CD4-positive, alpha-beta T cell (primary cell): ENCODE results near the gene GGNBP2. TPM values are rescaled to one million over a fixed set of nuclear protein-coding genes. Genes with fewer than 3 reads are reported as not detected.

Experiments used
- ATAC-seq: fragments of 200-7000 bp; cut with Tn5 transposase; one replicate; pipeline ENCODE4 v1.10.0; 2022; ENCODE audit warnings: mild to moderate bottlenecking; ENCODE audit not compliant: poor library complexity
- CTCF ChIA-PET: fragments of 350-600 bp; sonication (Branson Sonifier 250); formaldehyde crosslinking; loops from one replicate; lab custom pipeline; 2021; ENCODE audit warnings: antibody characterized with exemption, inconsistent platforms; lab: Charles Lee
- POLR2A ChIA-PET: fragments of 350-600 bp; sonication (Branson Sonifier 250); formaldehyde crosslinking; loops from one replicate; lab custom pipeline; 2021; ENCODE audit warnings: antibody characterized with exemption, inconsistent platforms; lab: Charles Lee
- DNase-seq, 14 experiments: peaks; one replicate each; pipeline ENCODE4 v3.0.0-alpha.2; 2013 to 2020; ENCODE audit warnings: mixed read lengths in 2 of 14
- H3K27ac ChIP-seq, 2 donors: one replicate each; pipeline versions ENCODE4 v1.5.1 to v1.7.0; 2013; ENCODE audit warnings: low read length in 2 of 2, low read depth in 1 of 2, mild to moderate bottlenecking in 1 of 2
- H3K27me3 ChIP-seq, 2 experiments: 1 replicate in 1 of 2; 2 replicates in 1 of 2; pipeline versions ENCODE4 v1.6.1 to v1.7.0; 2013; ENCODE audit warnings: low read length in 2 of 2, control low read depth in 1 of 2, mild to moderate bottlenecking in 1 of 2, moderate library complexity in 1 of 2; ENCODE audit not compliant: insufficient read depth in 2 of 2, control insufficient read depth in 1 of 2
- H3K36me3 ChIP-seq: one replicate; pipeline ENCODE4 v1.6.1; 2013; ENCODE audit warnings: low read length, control low read depth; ENCODE audit not compliant: insufficient read depth
- H3K4me1 ChIP-seq: one replicate; pipeline ENCODE4 v1.6.1; 2013; ENCODE audit warnings: low read length, control low read depth; ENCODE audit not compliant: insufficient read depth
- H3K4me3 ChIP-seq: one replicate; pipeline ENCODE4 v1.5.1; 2013; ENCODE audit warnings: mild to moderate bottlenecking, low read length, moderate library complexity
- H3K9me3 ChIP-seq, 2 experiments: 1 replicate in 1 of 2; 2 replicates in 1 of 2; pipeline versions ENCODE4 v1.6.1 to v1.7.0; 2013; ENCODE audit warnings: low read length in 2 of 2, mild to moderate bottlenecking in 2 of 2, control low read depth in 1 of 2, moderate library complexity in 1 of 2; ENCODE audit not compliant: control insufficient read depth in 1 of 2, insufficient read depth in 1 of 2
- H3K27ac Mint-ChIP-seq: one replicate; pipeline ENCODE4 v1.8.0; 2020; ENCODE audit warnings: mixed read lengths
- H3K27me3 Mint-ChIP-seq: one replicate; pipeline ENCODE4 v1.8.0; 2021; ENCODE audit warnings: mixed read lengths
- H3K36me3 Mint-ChIP-seq: one replicate; pipeline ENCODE4 v1.8.0; 2021; ENCODE audit warnings: low read depth, mixed read lengths
- H3K4me1 Mint-ChIP-seq: one replicate; pipeline ENCODE4 v1.8.0; 2021; ENCODE audit warnings: low read depth, mixed read lengths
- H3K4me3 Mint-ChIP-seq: one replicate; pipeline ENCODE4 v1.8.0; 2020; ENCODE audit warnings: mild to moderate bottlenecking, mixed read lengths
- H3K9me3 Mint-ChIP-seq: one replicate; pipeline ENCODE4 v1.8.0; 2020; ENCODE audit warnings: mixed read lengths
- CTCF ChIP-seq: fragments of 200-600 bp; IDR thresholded peaks from one replicate; pipeline ENCODE4 v1.8.0; 2022; ENCODE audit warnings: antibody characterized with exemption, mild to moderate bottlenecking
- intact Hi-C, 2 experiments: fragments of 100-400 bp; cut with DNase I in 1 of 2; cut with micrococcal nuclease in 1 of 2; formaldehyde crosslinking; loops; one replicate each; pipeline versions ENCODE4 v1.15.1 to v1.9.0; 2023 to 2025; cut with DNase I, micrococcal nuclease
- total RNA-seq, 174 experiments: library from RNA in 2 of 174; stranded (reverse) in 2 of 174; gene quantifications; one replicate each; pipeline ENCODE4 v1.2.3 and lab custom pipeline; 2021 to 2026

Gene GGNBP2
- total RNA-seq, 2 experiments from 2014 or later: 216 to 228 TPM

GRCh38 chr17:36611345-36612072 is 66.8 kb downstream of the GGNBP2 start:
- H3K27me3 Mint-ChIP-seq: no peaks in the 10 kb centered on the region
- Histone ChIP-seq H3K27me3 (no peaks in the 10 kb centered on the region), H3K9me3 (no peaks in the 10 kb centered on the region), H3K4me3 (no peak overlapping the region), H3K36me3 (no peaks in the 10 kb centered on the region), H3K27ac (no peak overlapping the region), H3K4me1 (peaks cover 7% of the 10 kb centered on the region)
- CTCF ChIA-PET: no interaction called here
- H3K27ac Mint-ChIP-seq: no peak overlapping the region
- POLR2A ChIA-PET: interaction anchor here (1.0 kb wide), 1 partner anchor 10 kb away, joined by 4 read pairs; the partner anchor contains the start of gene MRM1
- H3K4me1 Mint-ChIP-seq: peaks cover 6% of the 10 kb centered on the region
- peaks cover 5% of the 10 kb centered on the region for H3K36me3 Mint-ChIP-seq
- ATAC-seq: no peak
- TF ChIP-seq CTCF: no peak
- intact Hi-C loops: no loop called here
- H3K4me3 Mint-ChIP-seq: no peak overlapping the region
- no peak for DNase-seq
- no peaks in the 10 kb centered on the region for H3K9me3 Mint-ChIP-seq

- Mint-ChIP-seq H3K4me3 (no peak overlapping the region), H3K36me3 (peaks cover 5% of the 10 kb centered on the region), H3K9me3 (no peaks in the 10 kb centered on the region), H3K27ac (no peak overlapping the region), H3K27me3 (no peaks in the 10 kb centered on the region), H3K4me1 (peaks cover 6% of the 10 kb centered on the region)
- H3K27ac ChIP-seq: no peak overlapping the region
- DNase-seq (no peak), ATAC-seq (no peak)
- ChIA-PET POLR2A (no interaction called here), CTCF (no interaction called here)
- H3K4me1 ChIP-seq: peaks cover 7% of the 10 kb centered on the region
- H3K27me3 ChIP-seq: no peaks in the 10 kb centered on the region
- no peaks in the 10 kb centered on the region for H3K9me3 ChIP-seq
- TF ChIP-seq CTCF: no peak
- no peaks in the 10 kb centered on the region for H3K36me3 ChIP-seq
- intact Hi-C loops: no loop called here
- H3K4me3 ChIP-seq: no peak overlapping the region
These were observed 67.6 kb downstream of the GGNBP2 start for GRCh38 chr17:36612323-36612722.

GRCh38 chr17:36613155-36613554 is 68.4 kb downstream of the GGNBP2 start:
- Mint-ChIP-seq H3K4me3 (no peak overlapping the region), H3K36me3 (no peaks in the 10 kb centered on the region), H3K27ac (no peak overlapping the region), H3K4me1 (peaks cover 1% of the 10 kb centered on the region), H3K27me3 (no peaks in the 10 kb centered on the region), H3K9me3 (no peaks in the 10 kb centered on the region)
- CTCF ChIA-PET: no interaction called here
- no peaks in the 10 kb centered on the region for H3K36me3 ChIP-seq
- no peak for ATAC-seq
- POLR2A ChIA-PET: no interaction called here
- no peaks in the 10 kb centered on the region for H3K9me3 ChIP-seq
- H3K4me1 ChIP-seq: peaks cover 7% of the 10 kb centered on the region
- no peak for TF ChIP-seq CTCF
- intact Hi-C loops: no loop called here
- H3K4me3 ChIP-seq: no peak overlapping the region
- DNase-seq: no peak
- H3K27me3 ChIP-seq: no peaks in the 10 kb centered on the region
- H3K27ac ChIP-seq: no peak overlapping the region
